DOHH2 (cell line): ENCODE data around the gene ATAD3B.
"Not testable (repeated sequence)": the region's sequence is repeated elsewhere in the genome, so short reads cannot be mapped to it uniquely, and the experiment has no call there.

Experiments
- H3F3A ChIP-seq: fragments of 200-600 bp; sonication (generic), shearing (Covaris generic); 2 replicates; pipeline ENCODE4 v1.6.0; 2016; ENCODE audit warnings: antibody characterized with exemption, mild to moderate bottlenecking; ENCODE audit not compliant: control insufficient read depth, insufficient read depth
- H3K27ac ChIP-seq: fragments of 200-600 bp; sonication (generic); 2 replicates; pipeline ENCODE4 v1.5.1; 2014; ENCODE audit warnings: low read depth, mild to moderate bottlenecking, low read length, moderate library complexity
- H3K27me3 ChIP-seq: fragments of 200-600 bp; sonication (generic); 2 replicates; pipeline ENCODE4 v1.6.1; 2014; ENCODE audit warnings: mild to moderate bottlenecking, low read length, mixed read lengths; ENCODE audit not compliant: control insufficient read depth
- H3K36me3 ChIP-seq: fragments of 200-600 bp; sonication (generic); 2 replicates; pipeline ENCODE4 v1.6.1; 2014; ENCODE audit warnings: mild to moderate bottlenecking, low read length, moderate library complexity, mixed read lengths; ENCODE audit not compliant: control insufficient read depth
- H3K4me1 ChIP-seq: fragments of 200-600 bp; sonication (generic); 2 replicates; pipeline ENCODE4 v1.6.1; 2014; ENCODE audit warnings: mild to moderate bottlenecking, low read length, mixed read lengths; ENCODE audit not compliant: control insufficient read depth
- H3K4me2 ChIP-seq: fragments of 200-600 bp; sonication (generic); 2 replicates; pipeline ENCODE4 v1.6.0; 2014; ENCODE audit warnings: mild to moderate bottlenecking, low read length, moderate library complexity
- H3K4me3 ChIP-seq: fragments of 200-600 bp; sonication (generic); 2 replicates; pipeline ENCODE4 v1.5.1; 2014; ENCODE audit warnings: mild to moderate bottlenecking, low read length, mixed read lengths
- H3K79me2 ChIP-seq: fragments of 200-600 bp; sonication (generic); 2 replicates; pipeline ENCODE4 v1.6.1; 2014; ENCODE audit warnings: mild to moderate bottlenecking, low read length, mixed read lengths; ENCODE audit not compliant: control insufficient read depth
- H3K9me2 ChIP-seq: fragments of 200-600 bp; sonication (generic); replicated peaks from 2 replicates; pipeline ENCODE4 v1.6.1; 2014; ENCODE audit warnings: mild to moderate bottlenecking, low read length, mixed read lengths; ENCODE audit not compliant: control insufficient read depth
- H3K9me3 ChIP-seq: fragments of 200-600 bp; sonication (generic); 2 replicates; pipeline ENCODE4 v1.6.1; 2014; ENCODE audit warnings: antibody characterized with exemption, low read length, mixed read lengths; ENCODE audit not compliant: control insufficient read depth, insufficient read depth
- H4K20me1 ChIP-seq: fragments of 200-600 bp; sonication (generic); 2 replicates; pipeline ENCODE4 v1.6.0; 2014; ENCODE audit warnings: low read depth, mild to moderate bottlenecking, antibody characterized with exemption, low read length, moderate library complexity; ENCODE audit not compliant: control insufficient read depth, insufficient read depth
- EZH2phosphoT487 ChIP-seq: fragments of 200-600 bp; sonication (generic); IDR thresholded peaks from 2 replicates; pipeline ENCODE4 v1.6.1; 2017; ENCODE audit warnings: borderline replicate concordance, mild to moderate bottlenecking, antibody characterized with exemption, low read length, moderate library complexity, mixed read lengths
- TF ChIP-seq, protein P1 (sequence below): fragments of 200-600 bp; sonication (generic); IDR thresholded peaks from one replicate; pipeline ENCODE4 v1.5.1; 2014; ENCODE audit warnings: antibody characterized with exemption, mild to moderate bottlenecking, low read depth, low read length; ENCODE audit not compliant: poor library complexity, severe bottlenecking

ATAD3B gene

DNA sequence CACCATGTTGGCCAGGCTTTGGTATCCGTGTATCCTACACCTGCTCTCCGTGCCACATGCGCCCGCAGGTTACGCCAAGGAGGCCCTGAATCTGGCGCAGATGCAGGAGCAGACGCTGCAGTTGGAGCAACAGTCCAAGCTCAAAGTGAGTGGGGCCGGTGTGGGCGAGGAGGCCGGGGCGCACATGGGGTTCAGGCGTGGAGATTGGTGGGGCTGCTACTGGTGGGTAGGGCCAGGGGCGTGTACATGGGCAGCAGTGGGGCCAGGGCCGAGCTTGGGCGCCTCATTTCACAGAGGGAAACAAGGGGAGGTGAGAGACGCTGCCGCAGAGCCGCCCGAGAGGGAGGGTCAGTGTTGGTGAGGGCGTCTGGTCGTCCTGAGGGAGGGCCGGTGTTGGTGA is 5.6 kb downstream of the ATAD3B start:
- H3K36me3 ChIP-seq: peaks cover 38% of the 10 kb centered on the region
- peaks cover 6% of the 10 kb centered on the region; the same call in 1 of the 2 replicates for H4K20me1 ChIP-seq
- peaks cover 8% of the 10 kb centered on the region for H3K4me1 ChIP-seq
- H3K79me2 ChIP-seq: peaks cover 55% of the 10 kb centered on the region
- H3K27ac ChIP-seq: no peak overlapping the region
- no peaks in the 10 kb centered on the region for H3F3A ChIP-seq
- H3K9me2 ChIP-seq: no peaks in the 10 kb centered on the region
- no peak overlapping the region for H3K4me3 ChIP-seq
- no peak overlapping the region for H3K4me2 ChIP-seq
- H3K9me3 ChIP-seq: no peaks in the 10 kb centered on the region
- TF ChIP-seq, protein P1, sequence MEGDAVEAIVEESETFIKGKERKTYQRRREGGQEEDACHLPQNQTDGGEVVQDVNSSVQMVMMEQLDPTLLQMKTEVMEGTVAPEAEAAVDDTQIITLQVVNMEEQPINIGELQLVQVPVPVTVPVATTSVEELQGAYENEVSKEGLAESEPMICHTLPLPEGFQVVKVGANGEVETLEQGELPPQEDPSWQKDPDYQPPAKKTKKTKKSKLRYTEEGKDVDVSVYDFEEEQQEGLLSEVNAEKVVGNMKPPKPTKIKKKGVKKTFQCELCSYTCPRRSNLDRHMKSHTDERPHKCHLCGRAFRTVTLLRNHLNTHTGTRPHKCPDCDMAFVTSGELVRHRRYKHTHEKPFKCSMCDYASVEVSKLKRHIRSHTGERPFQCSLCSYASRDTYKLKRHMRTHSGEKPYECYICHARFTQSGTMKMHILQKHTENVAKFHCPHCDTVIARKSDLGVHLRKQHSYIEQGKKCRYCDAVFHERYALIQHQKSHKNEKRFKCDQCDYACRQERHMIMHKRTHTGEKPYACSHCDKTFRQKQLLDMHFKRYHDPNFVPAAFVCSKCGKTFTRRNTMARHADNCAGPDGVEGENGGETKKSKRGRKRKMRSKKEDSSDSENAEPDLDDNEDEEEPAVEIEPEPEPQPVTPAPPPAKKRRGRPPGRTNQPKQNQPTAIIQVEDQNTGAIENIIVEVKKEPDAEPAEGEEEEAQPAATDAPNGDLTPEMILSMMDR: no peak
- no peak for TF ChIP-seq EZH2phosphoT487
- no peaks in the 10 kb centered on the region for H3K27me3 ChIP-seq

DNA sequence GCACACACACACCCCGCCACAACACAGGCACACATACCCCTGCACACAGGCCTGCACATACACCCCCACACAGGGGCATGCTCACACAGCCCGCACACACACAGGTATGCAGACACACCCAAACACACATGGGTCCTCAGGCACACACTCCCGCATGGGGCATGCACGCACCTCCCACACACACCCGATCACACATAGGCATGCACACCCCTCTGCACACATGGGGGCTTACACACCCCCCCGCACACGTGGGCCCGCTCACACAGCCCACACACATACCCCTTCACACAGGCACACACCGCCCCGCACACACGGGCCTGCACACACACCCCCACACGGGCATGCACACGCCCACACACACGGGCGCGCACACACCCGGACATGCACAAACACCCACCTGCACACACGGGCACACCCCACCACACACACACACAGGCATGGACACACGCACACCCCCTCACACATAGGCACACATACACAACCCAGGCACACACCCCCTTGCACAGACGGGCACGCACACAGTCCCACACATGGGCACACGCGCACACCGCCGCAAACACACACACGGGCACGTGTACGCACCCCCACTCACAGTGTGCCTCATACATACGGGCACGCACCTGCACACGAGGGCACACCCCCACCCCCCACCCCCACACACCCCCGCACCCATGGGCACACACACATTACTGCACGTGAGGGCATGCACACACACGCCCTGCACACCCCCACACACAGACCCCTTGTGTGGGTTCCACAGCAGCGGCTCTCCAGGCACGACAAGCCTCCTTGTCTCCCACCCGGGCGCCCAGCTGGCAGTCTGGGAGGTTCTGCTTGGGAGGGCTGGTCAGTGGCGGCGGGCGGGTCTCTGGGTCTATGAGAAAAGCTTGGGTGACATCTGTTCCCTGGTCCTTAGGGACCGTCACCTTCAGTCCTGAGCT is 8.3 kb downstream of the ATAD3B start:
- Histone ChIP-seq H3K27me3 (no peaks in the 10 kb centered on the region), H3K79me2 (peaks cover 30% of the 10 kb centered on the region), H3K27ac (no peak overlapping the region), H3K4me2 (no peak overlapping the region), H3K4me1 (no peaks in the 10 kb centered on the region), H3F3A (no peaks in the 10 kb centered on the region), H3K36me3 (peaks cover 49% of the 10 kb centered on the region), H4K20me1 (no peaks in the 10 kb centered on the region), H3K9me2 (no peaks in the 10 kb centered on the region), H3K9me3 (no peaks in the 10 kb centered on the region), H3K4me3 (no peak overlapping the region)
- TF ChIP-seq EZH2phosphoT487: no peak

DNA sequence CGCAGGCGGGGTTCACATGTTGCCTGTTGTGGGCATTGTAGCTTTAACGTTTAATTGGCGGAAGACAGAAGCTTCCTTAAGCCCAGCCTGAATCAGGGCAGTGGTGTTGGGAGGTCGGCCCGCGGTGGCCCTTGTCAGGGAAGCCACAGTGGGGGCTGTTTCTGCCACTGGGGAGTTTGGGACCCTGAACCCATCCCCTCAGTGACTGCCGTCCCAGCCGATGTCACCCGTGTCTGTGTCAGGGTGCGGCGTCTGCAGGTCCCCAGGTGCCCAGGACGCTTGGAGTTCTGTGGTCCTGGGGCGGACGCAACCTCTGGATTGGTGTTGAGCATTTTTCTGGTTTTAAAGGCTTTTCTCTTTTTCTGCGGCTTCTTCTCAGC is 8.9 kb downstream of the ATAD3B start:
- not testable (repeated sequence) for H3K4me1 ChIP-seq, H3K9me3 ChIP-seq, H3K4me2 ChIP-seq, H3K4me3 ChIP-seq, H3K9me2 ChIP-seq, H3K27me3 ChIP-seq, H3F3A ChIP-seq, H3K27ac ChIP-seq, H4K20me1 ChIP-seq
- H3K79me2 ChIP-seq: peaks cover 23% of the 10 kb centered on the region
- peaks cover 51% of the 10 kb centered on the region for H3K36me3 ChIP-seq

DNA sequence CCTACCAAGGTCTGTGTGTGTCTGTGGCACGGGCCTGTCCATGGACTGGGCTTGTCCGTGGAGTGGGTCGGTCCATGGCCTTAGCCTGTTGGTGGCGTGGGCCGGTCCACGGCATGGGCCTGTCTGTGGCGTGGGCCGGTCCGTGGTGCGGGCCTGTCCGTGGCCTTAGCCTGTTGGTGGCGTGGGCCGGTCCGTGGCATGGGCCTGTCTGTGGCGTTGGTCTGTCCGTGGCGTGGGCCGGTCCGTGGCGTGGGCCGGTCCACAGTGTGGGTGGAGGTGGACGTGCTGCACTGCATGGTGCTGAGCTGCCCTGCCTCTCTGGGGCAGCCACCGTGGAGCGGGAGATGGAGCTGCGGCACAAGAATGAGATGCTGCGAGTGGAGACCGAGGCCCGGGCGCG is 10.2 kb downstream of the ATAD3B start:
- H3K9me3 ChIP-seq, H4K20me1 ChIP-seq, H3K27me3 ChIP-seq, H3K4me1 ChIP-seq, H3F3A ChIP-seq, H3K9me2 ChIP-seq, H3K4me3 ChIP-seq, H3K27ac ChIP-seq, H3K4me2 ChIP-seq: not testable (repeated sequence)
- Histone ChIP-seq H3K36me3 (peaks cover 54% of the 10 kb centered on the region), H3K79me2 (peaks cover 10% of the 10 kb centered on the region)

DNA sequence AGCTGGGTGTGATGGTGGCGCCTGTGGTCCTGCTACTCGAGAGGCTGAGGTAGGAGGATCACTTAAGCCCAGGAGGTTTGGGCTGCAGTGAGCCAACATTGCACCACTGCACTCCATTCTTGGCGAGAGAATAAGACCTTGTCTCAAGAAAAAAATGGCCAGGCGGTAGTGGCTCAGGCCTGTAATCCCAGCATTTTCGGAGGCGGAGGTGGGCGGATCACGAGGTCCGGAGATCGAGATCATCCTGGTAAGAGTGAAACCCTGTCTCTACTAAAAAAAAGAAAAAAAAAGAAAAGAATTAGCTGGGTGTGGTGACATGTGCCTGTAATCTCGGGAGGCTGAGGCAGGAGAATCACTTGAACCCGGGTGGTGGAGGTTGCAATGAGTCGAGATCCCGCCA is 11.3 kb downstream of the ATAD3B start:
- Histone ChIP-seq H3F3A (no peaks in the 10 kb centered on the region), H3K36me3 (peaks cover 53% of the 10 kb centered on the region), H3K4me3 (no peak overlapping the region), H3K4me2 (no peak overlapping the region), H3K27ac (no peak overlapping the region), H3K4me1 (no peaks in the 10 kb centered on the region), H3K27me3 (no peaks in the 10 kb centered on the region), H3K79me2 (peaks cover 2% of the 10 kb centered on the region), H3K9me2 (no peaks in the 10 kb centered on the region), H4K20me1 (no peaks in the 10 kb centered on the region), H3K9me3 (no peaks in the 10 kb centered on the region)
- TF ChIP-seq EZH2phosphoT487: no peak
- TF ChIP-seq, protein P1: no peak
